H9 (cell line): ENCODE results near the gene CTSH. TPM values are rescaled to one million over a fixed set of nuclear protein-coding genes. Genes with fewer than 3 reads are reported as not detected.

ENCODE experiments used
- DNase-seq: peaks from one replicate; pipeline ENCODE4 v3.0.0-alpha.2; 2017
- H2AFZ ChIP-seq: one replicate; pipeline ENCODE4 v1.6.1; 2013; ENCODE audit warnings: mild to moderate bottlenecking, low read length, control low read depth, moderate library complexity
- H2AK5ac ChIP-seq: 2 replicates; pipeline ENCODE4 v1.6.1; 2013; ENCODE audit warnings: low read length, control low read depth, mixed read lengths; ENCODE audit not compliant: insufficient read length
- H2BK120ac ChIP-seq: one replicate; pipeline ENCODE4 v1.6.1; 2013; ENCODE audit warnings: low read depth, mild to moderate bottlenecking, low read length, control low read depth, inconsistent platforms; ENCODE audit not compliant: poor library complexity, severe bottlenecking
- H2BK12ac ChIP-seq: 2 replicates; pipeline ENCODE4 v1.6.1; 2013; ENCODE audit warnings: low read length, control low read depth, mixed read lengths, low read depth; ENCODE audit not compliant: insufficient read length
- H2BK15ac ChIP-seq: 2 replicates; pipeline ENCODE4 v1.6.1; 2013; ENCODE audit warnings: low read depth, low read length, control low read depth
- H2BK20ac ChIP-seq: one replicate; pipeline ENCODE4 v1.6.1; 2013; ENCODE audit warnings: low read depth, mild to moderate bottlenecking, low read length, control low read depth, inconsistent platforms; ENCODE audit not compliant: poor library complexity, severe bottlenecking
- H2BK5ac ChIP-seq: 2 replicates; pipeline ENCODE4 v1.6.1; 2013; ENCODE audit warnings: low read length, control low read depth, mixed read lengths; ENCODE audit not compliant: insufficient read length
- H3K14ac ChIP-seq: 2 replicates; pipeline ENCODE4 v1.6.1; 2013; ENCODE audit warnings: low read length, control low read depth; ENCODE audit not compliant: insufficient read depth
- H3K18ac ChIP-seq: 2 replicates; pipeline ENCODE4 v1.6.1; 2013; ENCODE audit warnings: low read depth, mild to moderate bottlenecking, mixed read lengths, low read length, control low read depth; ENCODE audit not compliant: insufficient read length
- H3K23ac ChIP-seq: 2 replicates; pipeline ENCODE4 v1.6.1; 2013; ENCODE audit warnings: low read length, control low read depth, mixed read lengths, low read depth; ENCODE audit not compliant: insufficient read length
- H3K23me2 ChIP-seq: 2 replicates; pipeline ENCODE4 v1.6.1; 2013; ENCODE audit warnings: low read depth, mild to moderate bottlenecking, mixed read lengths, low read length, control low read depth; ENCODE audit not compliant: insufficient read length, poor library complexity, severe bottlenecking
- H3K27ac ChIP-seq: 2 replicates; pipeline ENCODE4 v1.5.1; 2013; ENCODE audit warnings: low read length, control low read depth, mixed read lengths, low read depth; ENCODE audit not compliant: insufficient read length
- H3K27me3 ChIP-seq: 2 replicates; pipeline ENCODE4 v1.6.1; 2013; ENCODE audit warnings: low read length, control low read depth, inconsistent platforms; ENCODE audit not compliant: insufficient read depth
- H3K4ac ChIP-seq: 2 replicates; pipeline ENCODE4 v1.6.1; 2013; ENCODE audit warnings: low read depth, mild to moderate bottlenecking, control low read depth, inconsistent platforms, low read length, moderate library complexity
- H3K4me1 ChIP-seq: 2 replicates; pipeline ENCODE4 v1.6.1; 2013; ENCODE audit warnings: low read length, control low read depth, inconsistent platforms; ENCODE audit not compliant: insufficient read depth
- H3K4me2 ChIP-seq: 2 replicates; pipeline ENCODE4 v1.6.1; 2013; ENCODE audit warnings: low read length, control low read depth, mixed read lengths; ENCODE audit not compliant: insufficient read length, insufficient read depth
- H3K56ac ChIP-seq: 2 replicates; pipeline ENCODE4 v1.6.1; 2013; ENCODE audit warnings: low read depth, mild to moderate bottlenecking, mixed read lengths, low read length, control low read depth; ENCODE audit not compliant: insufficient read length
- H3K79me1 ChIP-seq: 2 replicates; pipeline ENCODE4 v1.6.1; 2013; ENCODE audit warnings: low read depth, mild to moderate bottlenecking, moderate library complexity, low read length, control low read depth, inconsistent platforms; ENCODE audit not compliant: insufficient read depth, poor library complexity, severe bottlenecking
- H3K79me2 ChIP-seq: 2 replicates; pipeline ENCODE4 v1.6.1; 2013; ENCODE audit warnings: low read length, control low read depth, inconsistent platforms; ENCODE audit not compliant: insufficient read depth
- H3K9ac ChIP-seq: 2 replicates; pipeline ENCODE4 v1.6.1; 2013; ENCODE audit warnings: low read length, control low read depth, mixed read lengths; ENCODE audit not compliant: insufficient read length; ENCODE audit errors: extremely low read depth
- H3K9me3 ChIP-seq: one replicate; pipeline ENCODE4 v1.6.1; 2013; ENCODE audit warnings: low read depth, low read length, inconsistent platforms; ENCODE audit not compliant: control insufficient read depth
- H3T11ph ChIP-seq: one replicate; pipeline ENCODE4 v1.6.1; 2013; ENCODE audit warnings: mild to moderate bottlenecking, low read length, control low read depth, inconsistent platforms
- H4K20me1 ChIP-seq: one replicate; pipeline ENCODE4 v1.6.1; 2013; ENCODE audit not compliant: control insufficient read depth, insufficient read length, insufficient read depth
- H4K5ac ChIP-seq: 2 replicates; pipeline ENCODE4 v1.6.1; 2013; ENCODE audit warnings: low read depth, mild to moderate bottlenecking, mixed read lengths, low read length, control low read depth; ENCODE audit not compliant: insufficient read length
- H4K8ac ChIP-seq: replicated peaks from 2 replicates; pipeline ENCODE4 v1.6.1; 2013; ENCODE audit warnings: low read length, control low read depth, mixed read lengths, low read depth; ENCODE audit not compliant: insufficient read length
- H4K91ac ChIP-seq: 2 replicates; pipeline ENCODE4 v1.6.1; 2013; ENCODE audit warnings: low read depth, mild to moderate bottlenecking, moderate library complexity, mixed read lengths, low read length, control low read depth; ENCODE audit not compliant: insufficient read length
- H3K27ac Mint-ChIP-seq, 3 experiments: 2 replicates in 2 of 3; 3 replicates in 1 of 3; pipeline ENCODE4 v1.8.0; 2020 to 2021; ENCODE audit warnings: mixed read lengths in 3 of 3, mild to moderate bottlenecking in 1 of 3, moderate library complexity in 1 of 3
- H3K27me3 Mint-ChIP-seq: 2 replicates; pipeline ENCODE4 v1.8.0; 2021; ENCODE audit warnings: low read depth, mild to moderate bottlenecking, moderate library complexity, mixed read lengths
- H3K36me3 Mint-ChIP-seq, 3 experiments: 2 replicates in 2 of 3; 3 replicates in 1 of 3; pipeline ENCODE4 v1.8.0; 2020 to 2021; ENCODE audit warnings: low read depth in 3 of 3, mixed read lengths in 3 of 3; ENCODE audit not compliant: insufficient read depth in 1 of 3
- H3K4me1 Mint-ChIP-seq, 2 experiments: 2 replicates each; pipeline ENCODE4 v1.8.0; 2020; ENCODE audit warnings: mixed read lengths in 2 of 2
- H3K4me3 Mint-ChIP-seq, 2 experiments: 2 replicates in 1 of 2; 3 replicates in 1 of 2; pipeline ENCODE4 v1.8.0; 2020 to 2021; ENCODE audit warnings: mild to moderate bottlenecking in 2 of 2, mixed read lengths in 2 of 2, moderate library complexity in 1 of 2
- H3K9me3 Mint-ChIP-seq, 2 experiments: 2 replicates in 1 of 2; 3 replicates in 1 of 2; pipeline ENCODE4 v1.8.0; 2020; ENCODE audit warnings: mild to moderate bottlenecking in 2 of 2, mixed read lengths in 2 of 2, moderate library complexity in 1 of 2
- CTCF ChIP-seq: fragments of 200-600 bp; sonication (generic); conservative IDR thresholded peaks from 3 replicates; pipeline ENCODE4 v1.8.0; 2021; ENCODE audit warnings: antibody characterized with exemption, mild to moderate bottlenecking
- WGBS: extraction: QIAGEN DNeasy Blood & Tissue Kit; methylation state at CpG from one replicate; pipeline ENCODE4 v1.1.7; 2013; ENCODE audit warnings: missing lambda C conversion rate, low lambda C conversion rate, mixed read lengths; ENCODE audit not compliant: insufficient read length; ENCODE audit errors: extremely low coverage; 5-methylcytosine and 5-hydroxymethylcytosine counted together
- total RNA-seq: library from RNA; stranded (reverse); gene quantifications from 2 replicates; pipeline ENCODE4 v1.2.1, GENCODE V29; 2021

Gene CTSH
- total RNA-seq, 1 experiment from 2014 or later = 15.5 TPM

GRCh38 chr15:78950343-78950742 lies 5.5 kb upstream of the CTSH start:
- H3K9me3 Mint-ChIP-seq = no peaks in the 10 kb centered on the region
- no peak for TF ChIP-seq CTCF
- H4K5ac ChIP-seq = no peak overlapping the region
- H3K27me3 ChIP-seq = no peaks in the 10 kb centered on the region; the same call in 1 of the 2 replicates
- WGBS = no CpG with 5 or more reads among the region's 9 CpGs
- no peak overlapping the region for H2BK12ac ChIP-seq
- H3K18ac ChIP-seq = no peak overlapping the region
- H3K79me1 ChIP-seq = no peaks in the 10 kb centered on the region
- H3K4me1 ChIP-seq = no peaks in the 10 kb centered on the region; the same call in 1 of the 2 replicates
- H3K79me2 ChIP-seq = no peaks in the 10 kb centered on the region
- H3K4ac ChIP-seq = no peak overlapping the region
- no peak overlapping the region for H2BK15ac ChIP-seq
- no peak overlapping the region for H2BK5ac ChIP-seq
- H2BK120ac ChIP-seq = no peak overlapping the region
- H4K91ac ChIP-seq = no peak overlapping the region
- no peak overlapping the region for H3K4me3 Mint-ChIP-seq
- H3T11ph ChIP-seq = no peak overlapping the region
- H2AFZ ChIP-seq = no peak overlapping the region
- H3K27ac Mint-ChIP-seq = no peak overlapping the region
- no peaks in the 10 kb centered on the region for H4K20me1 ChIP-seq
- no peak overlapping the region for H3K27ac ChIP-seq
- no peak overlapping the region for H3K14ac ChIP-seq
- H3K4me1 Mint-ChIP-seq = peaks cover 23 to 27% of the 10 kb centered on the region in 2 experiments
- H2BK20ac ChIP-seq = no peak overlapping the region
- H3K9me3 ChIP-seq = no peaks in the 10 kb centered on the region
- H3K9ac ChIP-seq = no peak overlapping the region
- no peak overlapping the region for H3K4me2 ChIP-seq
- H3K23ac ChIP-seq = no peak overlapping the region
- H3K27me3 Mint-ChIP-seq = peaks cover 23% of the 10 kb centered on the region
- no peaks in the 10 kb centered on the region for H3K23me2 ChIP-seq
- no peaks in the 10 kb centered on the region for H3K36me3 Mint-ChIP-seq
- no peak overlapping the region for H4K8ac ChIP-seq
- DNase-seq = no peak
- no peak overlapping the region for H3K56ac ChIP-seq
- no peak overlapping the region for H2AK5ac ChIP-seq
